ENCODE measurements around the gene PELI3.

- TF ChIP-seq POLR2AphosphoS5 (IDR thresholded peaks at IDR 0.05; ENCODE audit: low read depth, low read length) (0 out of 2 replicates have a peak, but pooled peaks have one; percentile 20), TAF1 (IDR thresholded peaks at IDR 0.05; ENCODE audit: borderline replicate concordance, insufficient read depth, low read length) (no peak)
Observed at GRCh38 chr11:66470015-66470414, 3.3 kb downstream of the PELI3 start.

Data from PFSK-1 (cell line).